ENCODE measurements around the gene VIT.

VIT gene

DNA sequence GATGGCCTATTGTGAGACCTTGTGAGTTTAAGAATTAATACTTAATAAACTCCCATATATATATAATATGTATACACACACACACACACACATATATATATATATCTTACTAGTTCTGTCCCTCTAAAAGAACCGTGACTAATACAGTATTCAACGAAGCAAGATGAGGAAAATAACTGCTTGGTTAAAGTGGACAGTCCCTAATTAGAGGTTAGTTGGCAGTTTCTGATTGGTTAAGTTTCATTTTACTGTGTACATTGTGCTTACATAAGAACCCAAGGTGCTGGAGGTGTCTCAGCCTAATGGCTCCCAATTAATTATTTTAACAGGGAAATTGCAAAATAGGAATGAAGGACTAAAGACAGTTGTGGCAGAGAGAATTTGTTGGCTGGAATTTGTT, 137.7 kb downstream of the VIT start:
- H3K27ac Mint-ChIP-seq, result no peak overlapping the region
- H3K36me3 Mint-ChIP-seq, result peaks cover 2% of the 10 kb centered on the region
- H3K4me1 Mint-ChIP-seq, result no peaks in the 10 kb centered on the region

GRCh38 chr2:36834731-36835524, 138.4 kb downstream of the VIT start:
- Mint-ChIP-seq H3K9me3 (peaks cover 4% of the 10 kb centered on the region), H3K4me1 (no peaks in the 10 kb centered on the region), H3K27ac (no peak overlapping the region), H3K36me3 (peaks cover 2% of the 10 kb centered on the region), H3K4me3 (no peak overlapping the region), H3K27me3 (no peaks in the 10 kb centered on the region)
- no peak for ATAC-seq (ENCODE audit: low read depth)
- DNase-seq (ENCODE audit: low spot score in 2 of 2), result no peak

More for the DNA sequence above, 137.7 kb downstream of the VIT start:
- no peak overlapping the region for H3K4me3 Mint-ChIP-seq
- H3K9me3 Mint-ChIP-seq, result peaks cover 4% of the 10 kb centered on the region
- ATAC-seq (ENCODE audit: low read depth), result no peak
- DNase-seq (ENCODE audit: low spot score in 2 of 2), result no peak
- no peaks in the 10 kb centered on the region for H3K27me3 Mint-ChIP-seq

DNA sequence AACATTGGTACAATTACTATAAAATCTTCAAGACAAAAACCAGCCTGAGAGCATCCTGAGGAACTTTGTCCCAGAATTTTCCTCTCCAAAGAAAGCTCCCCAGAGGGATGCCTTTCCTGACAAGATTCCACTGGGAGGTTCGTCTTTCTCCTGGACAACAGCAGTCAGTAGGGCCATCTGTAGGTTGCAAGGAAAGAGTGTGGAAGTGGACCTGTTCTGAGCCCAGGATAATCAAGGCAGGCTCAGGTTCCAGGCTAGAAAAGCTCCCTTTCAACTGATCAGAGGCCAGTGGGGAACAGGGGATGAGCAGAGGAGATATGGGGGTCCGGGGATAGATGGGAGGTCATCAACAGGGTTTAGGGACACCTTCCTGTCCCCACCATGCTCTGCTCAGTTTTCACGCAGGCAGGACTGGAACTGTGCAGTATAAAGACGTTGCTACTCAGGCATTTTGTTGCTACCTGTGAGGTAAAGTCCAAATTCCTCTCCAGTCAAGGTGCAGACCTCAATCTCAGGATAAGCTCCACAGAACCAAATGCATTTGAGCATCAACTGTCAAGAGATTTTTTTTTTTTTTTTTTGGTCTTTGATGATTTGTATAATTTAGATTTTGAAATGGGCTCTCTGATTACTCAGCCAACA, 143.6 kb downstream of the VIT start:
- Mint-ChIP-seq H3K36me3 (peaks cover 4% of the 10 kb centered on the region), H3K4me1 (no peaks in the 10 kb centered on the region), H3K27ac (no peak overlapping the region), H3K9me3 (no peaks in the 10 kb centered on the region), H3K27me3 (no peaks in the 10 kb centered on the region), H3K4me3 (no peak overlapping the region)
- ATAC-seq (ENCODE audit: low read depth) (no peak), DNase-seq (ENCODE audit: low spot score in 2 of 2) (no peak)

DNA sequence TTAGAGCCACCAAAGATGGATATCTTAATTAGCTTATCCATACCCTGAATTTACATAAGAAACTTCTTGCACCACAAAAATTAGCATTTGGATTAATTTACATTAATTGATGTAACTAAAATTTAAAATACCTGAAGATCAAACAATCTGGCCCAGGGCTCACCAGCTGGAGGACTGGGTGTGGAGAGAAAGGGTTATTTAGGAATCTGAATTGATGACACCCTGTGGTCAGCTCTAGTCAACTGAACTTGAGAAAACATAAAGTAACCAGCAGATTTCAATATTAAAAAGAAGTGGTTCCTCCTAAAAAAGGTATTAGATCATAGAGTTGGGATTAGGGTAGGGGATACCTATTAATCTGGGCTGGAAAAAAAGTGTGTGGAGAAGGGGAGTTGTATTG, 147.3 kb downstream of the VIT start:
- Mint-ChIP-seq H3K27me3 (no peaks in the 10 kb centered on the region), H3K9me3 (no peaks in the 10 kb centered on the region), H3K36me3 (peaks cover 10% of the 10 kb centered on the region), H3K4me1 (no peaks in the 10 kb centered on the region), H3K4me3 (no peak overlapping the region), H3K27ac (no peak overlapping the region)
- DNase-seq (ENCODE audit: low spot score in 2 of 2) (no peak), ATAC-seq (ENCODE audit: low read depth) (no peak)

DNA sequence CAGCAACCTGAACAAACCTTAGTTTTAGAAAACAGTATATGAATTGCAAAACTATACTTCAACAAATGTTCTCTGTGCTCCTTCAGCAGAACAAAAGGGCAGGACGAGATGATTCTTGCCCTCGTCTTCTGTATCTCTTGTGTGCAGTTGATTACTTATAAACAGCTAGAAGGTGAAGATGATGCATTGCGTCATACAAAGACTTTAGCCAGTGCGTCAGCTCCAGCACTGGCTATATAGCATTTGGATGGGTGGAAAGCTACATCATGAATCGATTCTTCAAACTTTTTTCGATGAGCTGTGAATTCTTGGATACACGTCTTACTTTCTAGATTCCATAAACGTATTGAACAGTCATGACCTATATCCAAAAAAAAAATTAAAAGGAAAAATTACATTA, 152.8 kb downstream of the VIT start:
- DNase-seq (ENCODE audit: low spot score in 2 of 2) (no peak), ATAC-seq (ENCODE audit: low read depth) (no peak)
- H3K27ac Mint-ChIP-seq, result no peak overlapping the region
- H3K9me3 Mint-ChIP-seq, result no peaks in the 10 kb centered on the region
- peaks cover 26% of the 10 kb centered on the region for H3K36me3 Mint-ChIP-seq
- no peaks in the 10 kb centered on the region for H3K4me1 Mint-ChIP-seq
- H3K27me3 Mint-ChIP-seq, result no peaks in the 10 kb centered on the region
- no peak overlapping the region for H3K4me3 Mint-ChIP-seq

DNA sequence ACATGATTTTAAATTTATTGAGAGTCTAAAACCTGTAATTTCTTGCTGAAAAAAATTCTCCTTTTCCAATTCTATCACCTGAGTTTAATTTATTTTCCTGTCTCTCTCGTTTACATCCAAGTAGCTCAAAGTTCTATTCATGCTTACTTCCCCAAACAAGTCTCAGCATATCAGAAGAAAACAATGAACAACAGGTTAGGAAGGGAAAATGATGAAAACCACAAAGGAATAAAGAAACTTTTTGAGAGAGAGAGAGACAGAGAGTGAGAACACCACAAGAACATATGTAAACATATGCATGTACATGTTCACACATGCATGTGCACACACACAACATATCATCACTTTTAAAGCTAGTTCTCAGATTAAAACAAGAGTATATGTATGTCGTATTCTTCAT, 157.7 kb downstream of the VIT start:
- DNase-seq (ENCODE audit: low spot score in 2 of 2), result no peak

GRCh38 chr2:36855429-36855828, 158.9 kb downstream of the VIT start:
- Mint-ChIP-seq H3K9me3 (no peaks in the 10 kb centered on the region), H3K4me3 (no peak overlapping the region), H3K27ac (no peak overlapping the region), H3K4me1 (peaks cover 3% of the 10 kb centered on the region), H3K27me3 (no peaks in the 10 kb centered on the region), H3K36me3 (peaks cover 42% of the 10 kb centered on the region)
- DNase-seq (ENCODE audit: low spot score in 2 of 2), result no peak
- ATAC-seq (ENCODE audit: low read depth), result no peak

More for the DNA sequence above, 157.7 kb downstream of the VIT start:
- H3K4me1 Mint-ChIP-seq, result no peaks in the 10 kb centered on the region
- H3K9me3 Mint-ChIP-seq, result no peaks in the 10 kb centered on the region
- no peak overlapping the region for H3K4me3 Mint-ChIP-seq
- no peaks in the 10 kb centered on the region for H3K27me3 Mint-ChIP-seq
- peaks cover 43% of the 10 kb centered on the region for H3K36me3 Mint-ChIP-seq
- ATAC-seq (ENCODE audit: low read depth), result no peak
- peak overlapping the region; percentile 60 for H3K27ac Mint-ChIP-seq

DNA sequence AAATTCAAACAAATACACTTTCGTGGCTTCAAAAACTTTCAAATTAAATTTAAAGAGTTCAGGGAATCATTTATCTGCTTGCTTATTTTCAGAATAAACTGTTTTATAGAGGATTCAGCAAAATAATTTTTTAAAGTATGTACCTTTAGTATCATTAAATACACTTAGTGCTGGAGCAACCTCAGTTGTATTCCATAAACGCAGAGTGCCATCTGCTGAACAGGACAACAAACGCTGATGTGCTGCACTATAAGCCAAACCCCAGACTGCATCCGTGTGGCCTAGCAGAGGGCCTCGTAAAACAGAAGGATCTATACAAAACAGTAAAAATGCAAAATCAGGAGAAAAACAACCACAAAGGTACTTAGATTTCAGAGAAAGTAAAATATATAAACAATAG, 161.2 kb downstream of the VIT start:
- Mint-ChIP-seq H3K4me1 (peaks cover 3% of the 10 kb centered on the region), H3K36me3 (peaks cover 42% of the 10 kb centered on the region), H3K27me3 (no peaks in the 10 kb centered on the region), H3K4me3 (no peak overlapping the region), H3K9me3 (no peaks in the 10 kb centered on the region), H3K27ac (no peak overlapping the region)
- no peak for ATAC-seq (ENCODE audit: low read depth)
- no peak for DNase-seq (ENCODE audit: low spot score in 2 of 2)

DNA sequence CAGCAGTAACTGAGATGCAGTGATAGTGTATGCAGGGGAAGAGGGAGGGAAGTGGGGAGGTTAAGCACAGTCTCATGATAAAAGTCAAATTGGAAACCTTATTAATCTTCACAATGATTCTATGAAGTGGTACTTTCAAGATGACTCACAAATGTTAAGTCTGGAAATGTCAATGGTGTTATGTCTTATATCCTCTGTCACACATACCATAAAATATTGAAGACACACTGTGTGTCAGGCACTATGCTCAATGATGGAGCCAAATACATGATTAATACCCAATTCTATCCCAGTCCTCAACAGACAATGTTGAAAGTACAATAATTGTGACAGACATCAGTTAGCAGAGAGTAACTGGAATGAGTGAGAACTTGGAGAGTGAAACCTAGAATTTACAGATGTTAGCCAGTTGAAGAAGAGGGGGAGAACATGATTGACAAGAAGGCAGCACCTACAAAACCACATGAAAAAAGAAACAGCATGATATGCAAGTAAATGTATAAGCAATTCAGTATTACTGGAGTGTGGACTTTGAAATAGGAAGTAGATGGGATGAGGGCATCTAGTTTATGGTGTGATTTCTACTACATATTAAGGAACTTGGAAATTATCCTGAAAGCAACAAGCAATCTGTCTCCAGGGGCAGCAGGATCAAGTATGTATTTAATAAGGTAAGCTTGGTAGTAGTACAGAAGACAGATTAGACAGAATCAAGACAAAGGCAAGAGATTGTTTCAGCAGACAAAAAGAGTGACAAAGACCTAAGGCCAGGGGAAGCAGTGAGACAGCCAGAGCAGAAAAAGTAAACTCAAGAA, 162.3 kb downstream of the VIT start:
- Mint-ChIP-seq H3K4me1 (peaks cover 3% of the 10 kb centered on the region), H3K27ac (peak overlapping the region; percentile 3), H3K4me3 (no peak overlapping the region), H3K27me3 (no peaks in the 10 kb centered on the region), H3K9me3 (peaks cover 3% of the 10 kb centered on the region), H3K36me3 (peaks cover 51% of the 10 kb centered on the region)
- DNase-seq (ENCODE audit: low spot score in 2 of 2) (no peak), ATAC-seq (ENCODE audit: low read depth) (no peak)

DNA sequence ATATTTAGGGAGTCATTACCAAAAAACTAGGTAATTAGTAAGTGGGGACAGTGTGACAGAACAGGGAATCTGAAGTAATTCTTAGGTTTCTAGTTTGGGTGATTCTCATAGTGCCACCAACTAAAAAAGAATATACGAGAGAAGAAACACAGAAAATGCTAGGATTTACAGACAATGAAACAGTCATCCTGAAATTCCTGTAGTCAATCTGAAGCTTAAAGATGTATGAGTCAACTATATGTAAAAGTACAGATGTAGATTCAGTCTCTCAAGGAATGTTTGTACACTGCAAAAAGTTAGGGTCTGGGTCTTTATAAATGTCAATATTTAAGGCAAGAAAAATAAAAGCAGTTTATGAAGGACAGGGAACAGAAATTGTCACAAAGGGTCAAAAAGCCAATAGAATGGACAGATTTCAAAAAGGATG, 162.9 kb downstream of the VIT start:
- H3K4me3 Mint-ChIP-seq, result no peak overlapping the region
- no peak for ATAC-seq (ENCODE audit: low read depth)
- no peak for DNase-seq (ENCODE audit: low spot score in 2 of 2)
- H3K4me1 Mint-ChIP-seq, result peaks cover 3% of the 10 kb centered on the region
- peaks cover 3% of the 10 kb centered on the region for H3K9me3 Mint-ChIP-seq
- H3K27ac Mint-ChIP-seq, result peak overlapping the region; percentile 3
- peaks cover 50% of the 10 kb centered on the region for H3K36me3 Mint-ChIP-seq
- no peaks in the 10 kb centered on the region for H3K27me3 Mint-ChIP-seq

GRCh38 chr2:36861896-36862295, 165.4 kb downstream of the VIT start:
- ATAC-seq (ENCODE audit: low read depth) (no peak), DNase-seq (ENCODE audit: low spot score in 2 of 2) (no peak)
- peaks cover 57% of the 10 kb centered on the region for H3K36me3 Mint-ChIP-seq
- H3K4me3 Mint-ChIP-seq, result no peak overlapping the region
- H3K9me3 Mint-ChIP-seq, result peaks cover 3% of the 10 kb centered on the region
- peaks cover 3% of the 10 kb centered on the region for H3K4me1 Mint-ChIP-seq
- no peak overlapping the region for H3K27ac Mint-ChIP-seq
- H3K27me3 Mint-ChIP-seq, result no peaks in the 10 kb centered on the region

Data from memory B cell (primary cell).